HL-60 (cell line): ENCODE results near the gene PRR7.

Experiments used
- DNase-seq, 2 experiments: peaks; one replicate each; pipeline ENCODE4 v3.0.0-alpha.2; 2010 to 2020; ENCODE audit warnings: low read depth in 1 of 2, low spot score in 1 of 2
- H3K27ac ChIP-seq: fragments of 250-450 bp; sonication (Bioruptor Pico); replicated peaks from 2 replicates; pipeline ENCODE4 v1.5.1; 2020; ENCODE audit warnings: mild to moderate bottlenecking, moderate library complexity
- H3K27me3 ChIP-seq: fragments of 250-450 bp; sonication (Bioruptor Pico); 2 replicates; pipeline ENCODE4 v1.5.1; 2021; ENCODE audit warnings: mild to moderate bottlenecking, moderate library complexity; ENCODE audit not compliant: insufficient read depth, poor library complexity, severe bottlenecking
- H3K4me3 ChIP-seq: replicated peaks from 2 replicates; pipeline ENCODE4 v1.5.1; 2011; ENCODE audit warnings: mild to moderate bottlenecking, control low read depth, low read length; ENCODE audit not compliant: insufficient read depth
- GABPA ChIP-seq: IDR thresholded peaks from 2 replicates; pipeline ENCODE4 v1.6.1; 2012; ENCODE audit warnings: low read depth
- POLR2AphosphoS5 ChIP-seq: IDR thresholded peaks from 2 replicates; pipeline ENCODE4 v1.6.1; 2012; ENCODE audit warnings: low read depth
- SPI1 ChIP-seq: IDR thresholded peaks from 2 replicates; pipeline ENCODE4 v1.6.1; 2012; ENCODE audit warnings: low read depth, mild to moderate bottlenecking, borderline replicate concordance
- TF ChIP-seq, protein P1 (sequence below): IDR thresholded peaks from 2 replicates; pipeline ENCODE4 v1.6.1; 2012; ENCODE audit warnings: low read depth; ENCODE audit not compliant: insufficient replicate concordance
- TF ChIP-seq, protein P2 (sequence below): IDR thresholded peaks from one replicate; pipeline ENCODE4 v1.5.1; 2011; ENCODE audit warnings: low read length, control low read depth, inconsistent platforms; ENCODE audit not compliant: insufficient read depth

PRR7 gene

DNA sequence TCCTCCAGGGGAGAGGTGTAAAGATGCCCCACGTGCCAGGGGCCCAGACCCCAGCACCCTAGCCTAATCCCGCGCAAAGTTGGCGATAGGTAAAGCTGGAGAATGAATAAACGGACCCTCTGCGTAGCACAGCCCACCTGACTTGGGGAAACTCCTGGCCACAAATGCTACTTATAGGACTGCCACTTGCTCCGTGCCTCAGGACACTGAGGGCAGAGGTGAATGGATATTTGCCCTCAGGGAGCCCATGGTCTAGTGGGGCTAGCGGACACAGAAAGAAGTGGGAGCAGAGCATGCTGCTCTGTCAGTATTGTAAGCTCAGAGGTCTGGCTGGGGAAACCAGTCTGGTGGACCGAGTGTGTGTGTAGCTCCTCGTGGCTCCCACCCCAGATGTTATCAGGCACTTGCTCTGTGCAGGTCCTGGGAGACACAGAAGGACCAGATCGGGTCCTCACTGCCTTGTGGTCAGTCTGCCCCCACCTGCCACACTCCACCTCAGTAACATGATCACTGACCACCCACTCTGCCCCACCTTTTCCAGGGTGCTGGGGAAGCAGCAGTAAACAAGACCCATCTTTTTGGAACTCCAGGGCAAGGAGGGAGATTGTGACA lies 19.3 kb upstream of the PRR7 start:
- DNase-seq, result peak in 1 of 2 experiments; percentile 46
- Histone ChIP-seq H3K4me3 (peak overlapping the region; percentile 67), H3K27ac (peak overlapping the region; percentile 98), H3K27me3 (no peaks in the 10 kb centered on the region)
- TF ChIP-seq POLR2AphosphoS5, result no peak; the same call in 1 of the 2 replicates
- TF ChIP-seq, protein P1, sequence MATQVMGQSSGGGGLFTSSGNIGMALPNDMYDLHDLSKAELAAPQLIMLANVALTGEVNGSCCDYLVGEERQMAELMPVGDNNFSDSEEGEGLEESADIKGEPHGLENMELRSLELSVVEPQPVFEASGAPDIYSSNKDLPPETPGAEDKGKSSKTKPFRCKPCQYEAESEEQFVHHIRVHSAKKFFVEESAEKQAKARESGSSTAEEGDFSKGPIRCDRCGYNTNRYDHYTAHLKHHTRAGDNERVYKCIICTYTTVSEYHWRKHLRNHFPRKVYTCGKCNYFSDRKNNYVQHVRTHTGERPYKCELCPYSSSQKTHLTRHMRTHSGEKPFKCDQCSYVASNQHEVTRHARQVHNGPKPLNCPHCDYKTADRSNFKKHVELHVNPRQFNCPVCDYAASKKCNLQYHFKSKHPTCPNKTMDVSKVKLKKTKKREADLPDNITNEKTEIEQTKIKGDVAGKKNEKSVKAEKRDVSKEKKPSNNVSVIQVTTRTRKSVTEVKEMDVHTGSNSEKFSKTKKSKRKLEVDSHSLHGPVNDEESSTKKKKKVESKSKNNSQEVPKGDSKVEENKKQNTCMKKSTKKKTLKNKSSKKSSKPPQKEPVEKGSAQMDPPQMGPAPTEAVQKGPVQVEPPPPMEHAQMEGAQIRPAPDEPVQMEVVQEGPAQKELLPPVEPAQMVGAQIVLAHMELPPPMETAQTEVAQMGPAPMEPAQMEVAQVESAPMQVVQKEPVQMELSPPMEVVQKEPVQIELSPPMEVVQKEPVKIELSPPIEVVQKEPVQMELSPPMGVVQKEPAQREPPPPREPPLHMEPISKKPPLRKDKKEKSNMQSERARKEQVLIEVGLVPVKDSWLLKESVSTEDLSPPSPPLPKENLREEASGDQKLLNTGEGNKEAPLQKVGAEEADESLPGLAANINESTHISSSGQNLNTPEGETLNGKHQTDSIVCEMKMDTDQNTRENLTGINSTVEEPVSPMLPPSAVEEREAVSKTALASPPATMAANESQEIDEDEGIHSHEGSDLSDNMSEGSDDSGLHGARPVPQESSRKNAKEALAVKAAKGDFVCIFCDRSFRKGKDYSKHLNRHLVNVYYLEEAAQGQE, result no peak

DNA sequence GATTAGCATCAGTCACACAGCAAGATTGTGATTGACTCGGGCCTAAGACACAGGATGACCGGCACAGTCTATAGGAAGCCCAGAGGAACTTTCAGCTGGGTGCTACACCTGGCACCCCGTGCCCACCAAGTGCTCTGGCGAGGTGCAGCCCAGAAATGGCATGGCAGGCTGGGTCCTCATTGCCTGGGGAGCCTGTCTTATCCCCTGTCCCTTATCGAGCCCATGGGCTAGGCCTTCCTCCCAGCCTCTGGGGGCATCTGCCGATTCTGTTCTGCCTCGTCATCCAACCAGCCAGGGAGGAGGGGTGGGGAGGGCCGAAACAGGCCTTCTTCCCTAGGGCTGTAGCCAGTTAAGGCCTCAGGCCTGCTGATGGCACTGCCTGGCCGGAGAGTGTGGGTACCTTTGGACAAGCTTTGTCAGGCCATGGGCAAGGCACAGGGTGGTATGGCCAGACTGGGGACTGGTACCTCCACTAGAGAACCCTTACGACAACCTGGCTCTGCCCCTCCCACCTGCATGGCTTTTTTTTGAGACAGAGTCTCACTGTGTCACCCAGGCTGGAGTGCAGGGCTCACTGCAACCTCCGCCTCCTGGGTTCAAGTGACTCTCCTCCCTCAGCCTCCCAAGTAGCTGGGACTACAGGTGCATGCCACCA lies 18.6 kb upstream of the PRR7 start:
- TF ChIP-seq, protein P1, result no peak
- no peak; the same call in 1 of the 2 replicates for TF ChIP-seq SPI1
- TF ChIP-seq, protein P2, sequence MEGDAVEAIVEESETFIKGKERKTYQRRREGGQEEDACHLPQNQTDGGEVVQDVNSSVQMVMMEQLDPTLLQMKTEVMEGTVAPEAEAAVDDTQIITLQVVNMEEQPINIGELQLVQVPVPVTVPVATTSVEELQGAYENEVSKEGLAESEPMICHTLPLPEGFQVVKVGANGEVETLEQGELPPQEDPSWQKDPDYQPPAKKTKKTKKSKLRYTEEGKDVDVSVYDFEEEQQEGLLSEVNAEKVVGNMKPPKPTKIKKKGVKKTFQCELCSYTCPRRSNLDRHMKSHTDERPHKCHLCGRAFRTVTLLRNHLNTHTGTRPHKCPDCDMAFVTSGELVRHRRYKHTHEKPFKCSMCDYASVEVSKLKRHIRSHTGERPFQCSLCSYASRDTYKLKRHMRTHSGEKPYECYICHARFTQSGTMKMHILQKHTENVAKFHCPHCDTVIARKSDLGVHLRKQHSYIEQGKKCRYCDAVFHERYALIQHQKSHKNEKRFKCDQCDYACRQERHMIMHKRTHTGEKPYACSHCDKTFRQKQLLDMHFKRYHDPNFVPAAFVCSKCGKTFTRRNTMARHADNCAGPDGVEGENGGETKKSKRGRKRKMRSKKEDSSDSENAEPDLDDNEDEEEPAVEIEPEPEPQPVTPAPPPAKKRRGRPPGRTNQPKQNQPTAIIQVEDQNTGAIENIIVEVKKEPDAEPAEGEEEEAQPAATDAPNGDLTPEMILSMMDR, result no peak
- no peak for TF ChIP-seq GABPA
- no peak for TF ChIP-seq POLR2AphosphoS5
- peak overlapping the region; percentile 67 for H3K4me3 ChIP-seq
- peak; percentile 63 to 85 for DNase-seq
- H3K27ac ChIP-seq, result peak overlapping the region; percentile 98
- no peaks in the 10 kb centered on the region for H3K27me3 ChIP-seq

DNA sequence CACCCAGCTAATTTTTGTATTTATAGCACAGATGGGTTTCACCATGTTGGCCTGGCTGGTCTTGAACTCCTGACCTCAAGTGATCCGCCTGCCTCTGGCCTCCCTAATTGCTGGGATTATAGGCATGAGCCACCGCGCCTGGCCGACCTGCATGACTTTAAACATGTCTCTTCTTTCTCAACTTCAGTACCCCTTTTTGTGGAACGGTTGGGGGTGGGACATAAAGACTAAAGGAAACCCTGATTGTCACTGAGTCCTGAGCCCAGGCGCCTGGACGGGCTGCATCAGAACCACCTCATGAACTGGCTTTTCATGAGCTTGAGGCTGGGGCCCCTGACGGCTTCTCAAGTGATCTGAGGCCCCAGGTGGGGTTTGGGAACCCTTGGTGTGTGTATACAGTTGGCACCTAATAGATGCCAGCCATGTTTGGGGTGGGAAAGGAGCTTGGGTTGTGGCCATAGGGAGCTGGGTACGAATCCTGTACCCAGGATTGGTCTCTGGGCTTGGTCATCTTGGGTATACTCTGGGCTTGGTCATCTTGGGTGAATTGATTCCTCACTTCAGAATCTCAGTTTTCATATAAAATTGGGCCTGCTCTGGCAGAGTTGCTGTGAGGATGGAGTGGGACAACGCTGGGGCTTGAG lies 17.9 kb upstream of the PRR7 start:
- Histone ChIP-seq H3K27ac (peak overlapping the region; percentile 98), H3K27me3 (no peaks in the 10 kb centered on the region), H3K4me3 (peak overlapping the region; percentile 67)
- TF ChIP-seq GABPA (no peak), POLR2AphosphoS5 (no peak), SPI1 (no peak)
- TF ChIP-seq, protein P2, result no peak
- TF ChIP-seq, protein P1, result no peak
- peak in 1 of 2 experiments; percentile 53 for DNase-seq
